HCT116 (cell line): ENCODE results near the gene HLA-E. TPM values are rescaled to one million over a fixed set of nuclear protein-coding genes. Genes with fewer than 3 reads are reported as not detected.
"Not testable (repeated sequence)": the region's sequence is repeated elsewhere in the genome, so short reads cannot be mapped to it uniquely, and the experiment has no call there.

ENCODE experiments used
- ATAC-seq: fragments of 200-7000 bp; cut with Tn5 transposase; 2 replicates; pipeline ENCODE4 v1.9.1; 2020; ENCODE audit warnings: mild to moderate bottlenecking, moderate library complexity
- BruUV-seq: library from RNA; stranded (reverse); fragments of 400-500 nt; replicated peaks from 2 replicates; lab custom pipeline; 2021; lab: Mats Ljungman, UMichigan
- CTCF ChIA-PET: fragments of 300-600 bp; sonication (Branson Sonifier 250); formaldehyde crosslinking; loops from one replicate; lab custom pipeline; 2021; ENCODE audit warnings: antibody characterized with exemption; lab: Charles Lee
- POLR2A ChIA-PET: fragments of 300-600, 350-600 bp; sonication (Branson Sonifier 250); formaldehyde crosslinking; loops from one replicate; lab custom pipeline; 2021; ENCODE audit warnings: antibody characterized with exemption; lab: Charles Lee
- RAD21 ChIA-PET, 2 experiments: fragments of 300-600 bp; sonication (Branson Sonifier 250); formaldehyde crosslinking; loops; one replicate each; lab custom pipeline; 2023; ENCODE audit warnings: low total read pairs in 2 of 2; ENCODE audit not compliant: uncharacterized antibody in 2 of 2, unreplicated experiment in 2 of 2, low non-redundant PET in 1 of 2; lab: Charles Lee
- DNase-seq: peaks from one replicate; pipeline ENCODE4 v3.0.0-alpha.2; 2010; ENCODE audit warnings: low read depth, low spot score
- H2AFZ ChIP-seq: fragments of 200-600 bp; shearing (Covaris generic), sonication (generic); 2 replicates; pipeline ENCODE4 v1.6.1; 2017; ENCODE audit warnings: low read depth, mixed run types, mixed read lengths, antibody characterized with exemption, low read length; ENCODE audit not compliant: poor library complexity, severe bottlenecking
- H3K27ac ChIP-seq: 2 replicates; pipeline ENCODE4 v1.5.1; 2012; ENCODE audit warnings: low read depth, low read length
- H3K27me3 ChIP-seq: fragments of 200-600 bp; sonication (generic); 2 replicates; pipeline ENCODE4 v1.6.1; 2016; ENCODE audit warnings: mixed run types, low read length, mixed read lengths; ENCODE audit not compliant: insufficient read depth
- H3K36me3 ChIP-seq, 2 experiments: fragments of 200-500 bp in 1 of 2; fragments of 200-600 bp in 1 of 2; sonication (Bioruptor generic) in 1 of 2; sonication (generic) in 1 of 2; 2 replicates each; pipeline versions ENCODE4 v1.5.1 to v1.6.1; 2014 to 2016; ENCODE audit warnings: low read length in 2 of 2, inconsistent platforms in 1 of 2, mixed read lengths in 1 of 2, mixed run types in 1 of 2; ENCODE audit not compliant: insufficient read depth in 2 of 2, control insufficient read depth in 1 of 2
- H3K4me1 ChIP-seq, 2 experiments: fragments of 200-600 bp in 1 of 2; sonication (generic) in 1 of 2; 2 replicates each; pipeline versions ENCODE4 v1.5.1 to v1.6.1; 2012 to 2017; ENCODE audit warnings: low read length in 2 of 2, inconsistent platforms in 1 of 2, mild to moderate bottlenecking in 1 of 2, mixed read lengths in 1 of 2, mixed run types in 1 of 2, moderate library complexity in 1 of 2; ENCODE audit not compliant: insufficient read depth in 2 of 2, control insufficient read depth in 1 of 2
- H3K4me2 ChIP-seq: fragments of 200-600 bp; sonication (generic); 2 replicates; pipeline ENCODE4 v1.6.1; 2017; ENCODE audit warnings: mixed run types, low read length, mixed read lengths
- H3K4me3 ChIP-seq, 2 experiments: fragments of 200-600 bp in 1 of 2; sonication (generic) in 1 of 2; replicated peaks in 1 of 2; 2 replicates each; pipeline ENCODE4 v1.5.1; 2011 to 2016; ENCODE audit warnings: low read length in 2 of 2, control low read depth in 1 of 2, low read depth in 1 of 2, mild to moderate bottlenecking in 1 of 2, mixed read lengths in 1 of 2, mixed run types in 1 of 2
- H3K79me2 ChIP-seq: fragments of 200-600 bp; sonication (generic); 2 replicates; pipeline ENCODE4 v1.6.1; 2017; ENCODE audit warnings: mild to moderate bottlenecking, mixed run types, low read length, moderate library complexity, mixed read lengths; ENCODE audit not compliant: insufficient read depth
- H3K9ac ChIP-seq: fragments of 200-600 bp; sonication (generic); 2 replicates; pipeline ENCODE4 v1.6.1; 2016; ENCODE audit warnings: low read length, mixed read lengths
- H3K9me2 ChIP-seq: fragments of 200-600 bp; sonication (generic), shearing (Covaris generic); 2 replicates; pipeline ENCODE4 v1.6.1; 2017; ENCODE audit warnings: mixed run types, mild to moderate bottlenecking, moderate library complexity; ENCODE audit not compliant: insufficient read depth
- H3K9me3 ChIP-seq, 2 experiments: fragments of 200-500 bp in 1 of 2; fragments of 200-600 bp in 1 of 2; sonication (Bioruptor generic) in 1 of 2; sonication (generic) in 1 of 2; 2 replicates each; pipeline ENCODE4 v1.6.1; 2014 to 2017; ENCODE audit warnings: low read length in 2 of 2, mixed read lengths in 2 of 2, inconsistent platforms in 1 of 2, low read depth in 1 of 2, mild to moderate bottlenecking in 1 of 2, mixed run types in 1 of 2, moderate library complexity in 1 of 2; ENCODE audit not compliant: control insufficient read depth in 1 of 2, insufficient read depth in 1 of 2
- H4K20me1 ChIP-seq: fragments of 200-600 bp; sonication (generic), shearing (Covaris generic); 2 replicates; pipeline ENCODE4 v1.6.1; 2017; ENCODE audit warnings: mixed run types, mild to moderate bottlenecking, moderate library complexity; ENCODE audit not compliant: insufficient read depth
- intact Hi-C: fragments of 100-400 bp; cut with micrococcal nuclease; formaldehyde crosslinking; loops from 2 replicates; pipeline ENCODE4 v1.10.0; 2022
- total RNA-seq: library from RNA; stranded (reverse); gene quantifications from one replicate; pipeline ENCODE4 v1.2.1, GENCODE V29; 2021; ENCODE audit not compliant: unreplicated experiment

The HLA-E gene
- total RNA-seq, 1 experiment from 2014 or later = 108 TPM

GRCh38 chr6:30521952-30522351 is 32.6 kb downstream of the HLA-E start:
- intact Hi-C loops, H3K27me3 ChIP-seq, ATAC-seq, H3K9me2 ChIP-seq, RAD21 ChIA-PET, H3K9ac ChIP-seq, H3K4me3 ChIP-seq, H3K9me3 ChIP-seq, CTCF ChIA-PET, H4K20me1 ChIP-seq, DNase-seq, POLR2A ChIA-PET, H3K4me2 ChIP-seq, H2AFZ ChIP-seq, H3K36me3 ChIP-seq, H3K27ac ChIP-seq, BruUV-seq, H3K79me2 ChIP-seq: not testable (repeated sequence)
- H3K4me1 ChIP-seq = peaks cover 0 to 15% of the 10 kb centered on the region in 2 experiments; a peak in 3 of 4 replicates

GRCh38 chr6:30526444-30526843 is 37.1 kb downstream of the HLA-E start:
- RAD21 ChIA-PET, DNase-seq, POLR2A ChIA-PET, intact Hi-C loops, H3K27ac ChIP-seq, H2AFZ ChIP-seq, H4K20me1 ChIP-seq, H3K79me2 ChIP-seq, H3K4me2 ChIP-seq, H3K4me3 ChIP-seq, ATAC-seq, BruUV-seq, CTCF ChIA-PET, H3K36me3 ChIP-seq, H3K27me3 ChIP-seq, H3K9me3 ChIP-seq, H3K9me2 ChIP-seq, H3K9ac ChIP-seq: not testable (repeated sequence)
- peaks cover 7 to 11% of the 10 kb centered on the region in 2 experiments; a peak in 3 of 4 replicates for H3K4me1 ChIP-seq

- H2AFZ ChIP-seq, BruUV-seq, H3K9me3 ChIP-seq, H3K9me2 ChIP-seq, H3K27me3 ChIP-seq, H3K79me2 ChIP-seq, H3K4me3 ChIP-seq, H3K4me2 ChIP-seq, RAD21 ChIA-PET, H4K20me1 ChIP-seq, POLR2A ChIA-PET, intact Hi-C loops, ATAC-seq, DNase-seq, H3K36me3 ChIP-seq, H3K27ac ChIP-seq, H3K9ac ChIP-seq: not testable (repeated sequence)
- peaks cover 7 to 15% of the 10 kb centered on the region in 2 experiments; a peak in 3 of 4 replicates for H3K4me1 ChIP-seq
- CTCF ChIA-PET = interaction anchor here (0.8 to 1.2 kb wide), 3 partner anchors 12 to 45 kb away, joined by 3 to 5 read pairs (median 3); no protein-coding TSS in a partner anchor
Measured at GRCh38 chr6:30529349-30529875, 40.1 kb downstream of the HLA-E start.
